Stomach (tissue), 4 donors: ENCODE results near the gene ALX1.

Source experiments
- CTCF ChIP-seq, 7 experiments: fragments of 450-650 bp in 4 of 7; fragments of 200-600 bp in 3 of 7; sonication (generic) in 3 of 7; IDR thresholded peaks; one replicate each; pipeline ENCODE4 v1.5.1; 2016 to 2019; ENCODE audit warnings: antibody characterized with exemption in 7 of 7, control low read depth in 2 of 7, mild to moderate bottlenecking in 1 of 7
- EP300 ChIP-seq: sonication (generic); formaldehyde crosslinking; IDR thresholded peaks from one replicate; pipeline ENCODE4 v1.6.1; 2017; ENCODE audit warnings: antibody characterized with exemption
- POLR2A ChIP-seq, 4 donors: fragments of 450-650 bp; IDR thresholded peaks; one replicate each; pipeline ENCODE4 v1.6.1; 2016; ENCODE audit warnings: antibody characterized with exemption in 4 of 4, control low read depth in 2 of 4, mild to moderate bottlenecking in 1 of 4, moderate library complexity in 1 of 4

GRCh38 chr12:85260447-85260846 lies 19.6 kb upstream of the ALX1 start:
- no peak for TF ChIP-seq CTCF (IDR thresholded peaks at IDR 0.05)
- TF ChIP-seq POLR2A (IDR thresholded peaks at IDR 0.05), result no peak
- no peak for TF ChIP-seq EP300
